GM12864 (cell line): ENCODE data around the gene CWC25.
"Not testable (repeated sequence)": the region's sequence is repeated elsewhere in the genome, so short reads cannot be mapped to it uniquely, and the experiment has no call there.

Source experiments
- DNase-seq: peaks from one replicate; pipeline ENCODE4 v3.0.0-alpha.2; 2011; ENCODE audit warnings: low read depth
- H3K4me3 ChIP-seq: 2 replicates; pipeline ENCODE4 v1.5.1; 2011; ENCODE audit warnings: mild to moderate bottlenecking, low read depth, low read length, control low read depth
- CTCF ChIP-seq: IDR thresholded peaks from 2 replicates; pipeline ENCODE4 v1.5.1; 2011; ENCODE audit warnings: low read depth, mild to moderate bottlenecking, moderate library complexity, low read length, control low read depth, inconsistent platforms; ENCODE audit errors: missing control alignments

CWC25 gene

GRCh38 chr17:38864636-38865398, 39.7 kb upstream of the CWC25 start:
- DNase-seq, result no peak
- no peak for TF ChIP-seq CTCF
- H3K4me3 ChIP-seq, result no peak overlapping the region

- no peak overlapping the region for H3K4me3 ChIP-seq
- DNase-seq, result no peak
- TF ChIP-seq CTCF, result no peak
Observed at GRCh38 chr17:38861399-38861843, 36.3 kb upstream of the CWC25 start.

GRCh38 chr17:38857271-38857670, 32.1 kb upstream of the CWC25 start:
- no peak for DNase-seq
- H3K4me3 ChIP-seq, result no peak overlapping the region
- TF ChIP-seq CTCF, result no peak

- not testable (repeated sequence) for DNase-seq, H3K4me3 ChIP-seq
Observed at GRCh38 chr17:38855101-38855714, 30.1 kb upstream of the CWC25 start.

- peak; percentile 94 for DNase-seq
- peak within 1 kb of the TSS; percentile 76 for H3K4me3 ChIP-seq
- TF ChIP-seq CTCF, result no peak
Observed at GRCh38 chr17:38853292-38854219, 28.4 kb upstream of the CWC25 start, which contains the start of gene RPL23. Gene RPL23, minus strand, starts transcription at chr17:38853721. Its CDS starts 11 bp downstream, at chr17:38853710.

GRCh38 chr17:38852771-38853291, 27.7 kb upstream of the CWC25 start:
- no peak for TF ChIP-seq CTCF
- H3K4me3 ChIP-seq, result peak overlapping the region; percentile 76
- DNase-seq, result no peak

GRCh38 chr17:38851434-38851833, 26.3 kb upstream of the CWC25 start:
- H3K4me3 ChIP-seq, result peak overlapping the region; percentile 76
- no peak for TF ChIP-seq CTCF
- no peak for DNase-seq
